SK-N-MC (cell line): ENCODE results near the gene DHRS13.

Experiments used
- EZH2 ChIP-seq: fragments of 200-600 bp; sonication (generic); IDR thresholded peaks from one replicate; pipeline ENCODE4 v1.6.1; 2017; ENCODE audit warnings: antibody characterized with exemption
- FOXP2 ChIP-seq: optimal IDR thresholded peaks from 2 replicates; pipeline ENCODE3; 2011; ENCODE audit warnings: mild to moderate bottlenecking, moderate library complexity; ENCODE audit not compliant: insufficient read depth; ENCODE audit errors: extremely low read length, control extremely low read depth
- POLR2AphosphoS5 ChIP-seq: IDR thresholded peaks from 2 replicates; pipeline ENCODE4 v1.6.1; 2012; ENCODE audit warnings: mild to moderate bottlenecking, low read depth, low read length, borderline replicate concordance

GRCh38 chr17:28878158-28878910 lies 24.5 kb downstream of the DHRS13 start:
- TF ChIP-seq POLR2AphosphoS5 (no peak), EZH2 (no peak), FOXP2 (no peak)
